PC-3 (cell line): ENCODE measurements around the gene HUNK.

Source experiments
- CTCF ChIP-seq: fragments of 300-600 bp; sonication (generic); conservative IDR thresholded peaks from 2 replicates; pipeline ENCODE4 v1.5.1; 2017; ENCODE audit warnings: antibody characterized with exemption, low read depth, mild to moderate bottlenecking, low read length
- EZH2 ChIP-seq: fragments of 300-600 bp; sonication (generic); IDR thresholded peaks from one replicate; pipeline ENCODE4 v1.6.1; 2017; ENCODE audit warnings: antibody characterized with exemption, mild to moderate bottlenecking, low read length; ENCODE audit not compliant: unreplicated experiment
- EZH2phosphoT487 ChIP-seq: fragments of 300-600 bp; sonication (generic); IDR thresholded peaks from 2 replicates; pipeline ENCODE4 v1.6.1; 2018; ENCODE audit warnings: mild to moderate bottlenecking, antibody characterized with exemption, low read length, borderline replicate concordance

- TF ChIP-seq CTCF (no peak), EZH2 (no peak), EZH2phosphoT487 (no peak)
Measured at GRCh38 chr21:31892686-31893085, 19.9 kb downstream of the HUNK start.
